ENCODE data around the gene METTL15. TPM values are rescaled to one million over a fixed set of nuclear protein-coding genes. Genes with fewer than 3 reads are reported as not detected.

The METTL15 gene
- polyA plus RNA-seq, 2 of the 4 experiments (the other 2 are of a cell fraction) = 9.5 to 23.5 TPM

GRCh38 chr11:28296426-28296825 is 188.2 kb downstream of the METTL15 start:
- no peak for ATAC-seq

GRCh38 chr11:28298209-28298608 is 190.0 kb downstream of the METTL15 start:
- ChIA-PET POLR2A (no interaction called here), CTCF (no interaction called here)
- Histone ChIP-seq H3K27ac (no peak overlapping the region), H3K4me1 (peaks cover 4% of the 10 kb centered on the region), H3K4me2 (no peak overlapping the region), H3K9me3 (no peaks in the 10 kb centered on the region), H3K4me3 (no peak overlapping the region)
- ATAC-seq = no peak
- DNase-seq (ENCODE audit: low read depth in 1 of 2, low spot score in 1 of 2) = no peak
- 98% methylated on average over 3 of the region's 3 CpGs for WGBS (ENCODE audit: missing lambda C conversion rate)
- FAIRE-seq = no peak
- no peak for TF ChIP-seq CBX2 (IDR thresholded peaks at IDR 0.05; ENCODE audit: borderline replicate concordance, low read depth)
- TF ChIP-seq CHD4 (IDR thresholded peaks at IDR 0.05; ENCODE audit: borderline replicate concordance) = no peak
- TF ChIP-seq MAFK (IDR thresholded peaks at IDR 0.05; ENCODE audit: partially characterized antibody) = peak; percentile 94

More at GRCh38 chr11:28296426-28296825, 188.2 kb downstream of the METTL15 start:
- no peak for DNase-seq (ENCODE audit: low read depth in 1 of 2, low spot score in 1 of 2)
- 97% methylated on average over 2 of the region's 2 CpGs for WGBS (ENCODE audit: missing lambda C conversion rate)
- H3K4me2 ChIP-seq = no peak overlapping the region
- peak; percentile 56 for FAIRE-seq
- H3K9me3 ChIP-seq = no peaks in the 10 kb centered on the region
- ChIA-PET POLR2A (no interaction called here), CTCF (no interaction called here)
- no peaks in the 10 kb centered on the region for H3K4me1 ChIP-seq
- no peak overlapping the region for H3K4me3 ChIP-seq
- no peak for TF ChIP-seq RFX5 (IDR thresholded peaks at IDR 0.05)
- no peak for TF ChIP-seq CHD4 (IDR thresholded peaks at IDR 0.05; ENCODE audit: borderline replicate concordance)
- no peak for TF ChIP-seq FOXS1 (CRISPR knock-in tag; IDR thresholded peaks at IDR 0.05)
- TF ChIP-seq MAX (IDR thresholded peaks at IDR 0.05) = no peak
- TF ChIP-seq EP300 (IDR thresholded peaks at IDR 0.05) = no peak
- TF ChIP-seq NFE2L2 (conservative IDR thresholded peaks at IDR 0.05; ENCODE audit: low read length) = no peak
- no peak for TF ChIP-seq JUN (IDR thresholded peaks at IDR 0.05)
- TF ChIP-seq TP53 (CRISPR knock-in tag; IDR thresholded peaks at IDR 0.05) = no peak
- TF ChIP-seq HOXB5 (CRISPR knock-in tag; IDR thresholded peaks at IDR 0.05) = no peak
- TF ChIP-seq RCOR1 (IDR thresholded peaks at IDR 0.05; ENCODE audit: low read depth, low read length) = no peak
- TF ChIP-seq REST (IDR thresholded peaks at IDR 0.05) = no peak
- TF ChIP-seq RARB (CRISPR knock-in tag; IDR thresholded peaks at IDR 0.05) = no peak
- TF ChIP-seq BHLHE40 (IDR thresholded peaks at IDR 0.05; ENCODE audit: low read depth, low read length) = no peak
- TF ChIP-seq FOSB (CRISPR knock-in tag; IDR thresholded peaks at IDR 0.05) = no peak
- TF ChIP-seq MYC (IDR thresholded peaks at IDR 0.05; ENCODE audit: borderline replicate concordance, low read length) = no peak
- TF ChIP-seq CHD2 (IDR thresholded peaks at IDR 0.05; ENCODE audit: low read length, partially characterized antibody) = no peak
- no peak for TF ChIP-seq MAZ (IDR thresholded peaks at IDR 0.05; ENCODE audit: borderline replicate concordance, low read depth, low read length)
- H3K27ac ChIP-seq = no peak overlapping the region

- H3K27ac ChIP-seq = peak overlapping the region; percentile 55; a peak in 5 of 6 replicates
- ChIA-PET CTCF (no interaction called here), POLR2A (no interaction called here)
- H3K4me2 ChIP-seq = peak overlapping the region; percentile 71
- ATAC-seq = peak in 1 of 2 experiments; percentile 57; a peak in 2 of 6 replicates
- no peak for TF ChIP-seq E2F6 (IDR thresholded peaks at IDR 0.05; ENCODE audit: borderline replicate concordance, low read depth)
- no peak for TF ChIP-seq FOSL2 (IDR thresholded peaks at IDR 0.05)
- TF ChIP-seq FOSL2 (CRISPR knock-in tag; IDR thresholded peaks at IDR 0.05) = peak; percentile 2; the same call in 1 of the 2 replicates
- no peak for TF ChIP-seq NR3C1 (IDR thresholded peaks at IDR 0.05)
- TF ChIP-seq GATA3 (IDR thresholded peaks at IDR 0.05; ENCODE audit: borderline replicate concordance) = peak; percentile 57; the same call in 1 of the 2 replicates
- TF ChIP-seq MAFK (IDR thresholded peaks at IDR 0.05; ENCODE audit: partially characterized antibody) = no peak
- DNase-seq (ENCODE audit: low read depth in 1 of 2, low spot score in 1 of 2) = peak in 1 of 2 experiments; percentile 51
- no peak overlapping the region for H3K4me3 ChIP-seq
- H3K9me3 ChIP-seq = no peaks in the 10 kb centered on the region
- FAIRE-seq = peak; percentile 18
- WGBS (ENCODE audit: missing lambda C conversion rate) = 21% methylated on average over 2 of the region's 2 CpGs
- H3K4me1 ChIP-seq = peaks cover 22% of the 10 kb centered on the region
Measured at GRCh38 chr11:28303477-28304191, 195.4 kb downstream of the METTL15 start.
